ENCODE measurements around the gene ARHGAP18.

ARHGAP18 gene

GRCh38 chr6:129679758-129680157 is 30.2 kb downstream of the ARHGAP18 start:
- Histone ChIP-seq H3K27me3 (replicated peaks; ENCODE audit: insufficient read depth, low read length) (no peaks in the 10 kb centered on the region), H3K79me2 (ENCODE audit: low read length) (peaks cover 88% of the 10 kb centered on the region), H3K4me3 (ENCODE audit: low read length) (no peak overlapping the region), H4K20me1 (ENCODE audit: insufficient read depth, low read length) (no peaks in the 10 kb centered on the region), H3K9me3 (replicated peaks; ENCODE audit: insufficient read depth, low read length) (no peaks in the 10 kb centered on the region), H2AFZ (ENCODE audit: low read length) (no peak overlapping the region), H3K9me2 (replicated peaks; ENCODE audit: insufficient read depth, low read length) (no peaks in the 10 kb centered on the region), H3K27ac (ENCODE audit: low read length) (no peak overlapping the region), H3K9ac (ENCODE audit: low read length) (no peak overlapping the region), H3F3A (ENCODE audit: insufficient read depth, low read length) (peaks cover 15% of the 10 kb centered on the region), H3K36me3 (replicated peaks; ENCODE audit: insufficient read depth, low read length) (no peaks in the 10 kb centered on the region), H3K4me1 (ENCODE audit: low read length) (peaks cover 21% of the 10 kb centered on the region), H3K4me2 (ENCODE audit: low read depth, low read length) (no peak overlapping the region)
- TF ChIP-seq EZH2phosphoT487 (IDR thresholded peaks at IDR 0.05; ENCODE audit: low read length) (no peak), CTCF (IDR thresholded peaks at IDR 0.05; ENCODE audit: low read length) (no peak), EZH2 (optimal IDR thresholded peaks at IDR 0.05; ENCODE audit: low read depth, low read length) (no peak)
- no peak for DNase-seq

GRCh38 chr6:129679275-129679674 is 30.7 kb downstream of the ARHGAP18 start:
- peaks cover 16% of the 10 kb centered on the region for H3K4me1 ChIP-seq (ENCODE audit: low read length)
- no peak for DNase-seq
- no peaks in the 10 kb centered on the region for H4K20me1 ChIP-seq (ENCODE audit: insufficient read depth, low read length)
- no peak overlapping the region for H3K4me3 ChIP-seq (ENCODE audit: low read length)
- H3K27me3 ChIP-seq (replicated peaks; ENCODE audit: insufficient read depth, low read length), result no peaks in the 10 kb centered on the region
- no peak overlapping the region for H3K9ac ChIP-seq (ENCODE audit: low read length)
- H3K9me2 ChIP-seq (replicated peaks; ENCODE audit: insufficient read depth, low read length), result no peaks in the 10 kb centered on the region
- no peak overlapping the region for H3K4me2 ChIP-seq (ENCODE audit: low read depth, low read length)
- H3F3A ChIP-seq (ENCODE audit: insufficient read depth, low read length), result peaks cover 10% of the 10 kb centered on the region
- TF ChIP-seq EZH2 (optimal IDR thresholded peaks at IDR 0.05; ENCODE audit: low read depth, low read length) (no peak), EZH2phosphoT487 (IDR thresholded peaks at IDR 0.05; ENCODE audit: low read length) (no peak), CTCF (IDR thresholded peaks at IDR 0.05; ENCODE audit: low read length) (no peak)
- H2AFZ ChIP-seq (ENCODE audit: low read length), result no peak overlapping the region
- H3K79me2 ChIP-seq (ENCODE audit: low read length), result peaks cover 90% of the 10 kb centered on the region
- no peaks in the 10 kb centered on the region for H3K9me3 ChIP-seq (replicated peaks; ENCODE audit: insufficient read depth, low read length)
- no peak overlapping the region for H3K27ac ChIP-seq (ENCODE audit: low read length)
- no peaks in the 10 kb centered on the region for H3K36me3 ChIP-seq (replicated peaks; ENCODE audit: insufficient read depth, low read length)

- TF ChIP-seq CTCF (IDR thresholded peaks at IDR 0.05; ENCODE audit: low read length) (no peak), EZH2phosphoT487 (IDR thresholded peaks at IDR 0.05; ENCODE audit: low read length) (no peak), EZH2 (optimal IDR thresholded peaks at IDR 0.05; ENCODE audit: low read depth, low read length) (no peak)
- DNase-seq, result no peak
- peaks cover 3% of the 10 kb centered on the region for H3F3A ChIP-seq (ENCODE audit: insufficient read depth, low read length)
- H2AFZ ChIP-seq (ENCODE audit: low read length), result no peak overlapping the region
- no peaks in the 10 kb centered on the region for H3K36me3 ChIP-seq (replicated peaks; ENCODE audit: insufficient read depth, low read length)
- H3K9me3 ChIP-seq (replicated peaks; ENCODE audit: insufficient read depth, low read length), result no peaks in the 10 kb centered on the region
- H3K4me1 ChIP-seq (ENCODE audit: low read length), result peaks cover 16% of the 10 kb centered on the region
- no peak overlapping the region for H3K27ac ChIP-seq (ENCODE audit: low read length)
- no peaks in the 10 kb centered on the region for H4K20me1 ChIP-seq (ENCODE audit: insufficient read depth, low read length)
- peaks cover 93% of the 10 kb centered on the region for H3K79me2 ChIP-seq (ENCODE audit: low read length)
- H3K9me2 ChIP-seq (replicated peaks; ENCODE audit: insufficient read depth, low read length), result no peaks in the 10 kb centered on the region
- no peak overlapping the region for H3K4me2 ChIP-seq (ENCODE audit: low read depth, low read length)
- no peaks in the 10 kb centered on the region for H3K27me3 ChIP-seq (replicated peaks; ENCODE audit: insufficient read depth, low read length)
- no peak overlapping the region for H3K9ac ChIP-seq (ENCODE audit: low read length)
- no peak overlapping the region for H3K4me3 ChIP-seq (ENCODE audit: low read length)
Observed at GRCh38 chr6:129678463-129678862, 31.5 kb downstream of the ARHGAP18 start.
